IMR-90 (cell line): ENCODE measurements around the gene ADGRV1. TPM values are rescaled to one million over a fixed set of nuclear protein-coding genes. Genes with fewer than 3 reads are reported as not detected.

Experiments used
- ATAC-seq: fragments of 200-7000 bp; cut with Tn5 transposase; 2 replicates; pipeline ENCODE4 v1.9.1; 2020; ENCODE audit warnings: low read depth, mild to moderate bottlenecking, moderate library complexity
- BruUV-seq: library from RNA; stranded (reverse); fragments of 400-500 nt; replicated peaks from 2 replicates; lab custom pipeline; 2021; lab: Mats Ljungman, UMichigan
- CTCF ChIA-PET: fragments of 300-600 bp; formaldehyde crosslinking; extraction: SDS; loops from one replicate; lab custom pipeline; 2021; ENCODE audit warnings: antibody characterized with exemption; lab: Yijun Ruan, JAX
- POLR2A ChIA-PET: fragments of 300-600 bp; sonication (Branson Sonifier 250); formaldehyde crosslinking; loops from one replicate; lab custom pipeline; 2022; ENCODE audit warnings: antibody characterized with exemption; ENCODE audit not compliant: unreplicated experiment; lab: Charles Lee
- DNase-seq: peaks from one replicate; pipeline ENCODE4 v3.0.0; 2013
- H2AFZ ChIP-seq: replicated peaks from 2 replicates; pipeline ENCODE3; 2013; ENCODE audit warnings: low read length, mild to moderate bottlenecking; ENCODE audit not compliant: poor library complexity
- H2AK5ac ChIP-seq: 2 replicates; pipeline ENCODE4 v1.6.1; 2013; ENCODE audit warnings: low read depth, low read length, inconsistent platforms
- H2AK9ac ChIP-seq: replicated peaks from 2 replicates; pipeline ENCODE3; 2013; ENCODE audit warnings: mild to moderate bottlenecking, low read depth, low read length, moderate library complexity; ENCODE audit not compliant: poor library complexity
- H2BK120ac ChIP-seq: 2 replicates; pipeline ENCODE4 v1.6.1; 2013; ENCODE audit warnings: low read depth, low read length, inconsistent platforms
- H2BK15ac ChIP-seq: 3 replicates; pipeline ENCODE4 v1.6.1; 2013; ENCODE audit warnings: low read depth, low read length, inconsistent platforms
- H2BK20ac ChIP-seq: 2 replicates; pipeline ENCODE4 v1.6.1; 2013; ENCODE audit warnings: low read depth, mild to moderate bottlenecking, inconsistent platforms, low read length, moderate library complexity
- H2BK5ac ChIP-seq: 2 replicates; pipeline ENCODE4 v1.6.1; 2013; ENCODE audit warnings: mild to moderate bottlenecking, low read depth, low read length, inconsistent platforms; ENCODE audit not compliant: poor library complexity, severe bottlenecking
- H3K14ac ChIP-seq: replicated peaks from 2 replicates; pipeline ENCODE4 v1.6.1; 2013; ENCODE audit warnings: low read depth, low read length, inconsistent platforms
- H3K18ac ChIP-seq: 2 replicates; pipeline ENCODE4 v1.6.1; 2013; ENCODE audit warnings: low read depth, low read length, control low read depth
- H3K23ac ChIP-seq: 2 replicates; pipeline ENCODE4 v1.6.1; 2013; ENCODE audit warnings: low read depth, low read length, inconsistent platforms
- H3K27ac ChIP-seq: 2 replicates; pipeline ENCODE4 v1.5.1; 2013; ENCODE audit warnings: mild to moderate bottlenecking, control low read depth, low read length; ENCODE audit not compliant: insufficient read depth
- H3K27me3 ChIP-seq: 2 replicates; pipeline ENCODE4 v1.6.1; 2013; ENCODE audit warnings: low read length; ENCODE audit not compliant: control insufficient read depth, insufficient read depth
- H3K36me3 ChIP-seq: 2 replicates; pipeline ENCODE4 v1.6.1; 2013; ENCODE audit warnings: low read length, mixed read lengths; ENCODE audit not compliant: control insufficient read depth, insufficient read depth
- H3K4ac ChIP-seq: 2 replicates; pipeline ENCODE4 v1.6.1; 2013; ENCODE audit warnings: low read depth, low read length, inconsistent platforms
- H3K4me1 ChIP-seq: 2 replicates; pipeline ENCODE4 v1.6.1; 2013; ENCODE audit warnings: low read length, mixed read lengths; ENCODE audit not compliant: control insufficient read depth, insufficient read depth
- H3K4me2 ChIP-seq: 2 replicates; pipeline ENCODE4 v1.6.1; 2013; ENCODE audit warnings: low read depth, mild to moderate bottlenecking, control low read depth, low read length, moderate library complexity
- H3K4me3 ChIP-seq: 2 replicates; pipeline ENCODE4 v1.5.1; 2013; ENCODE audit warnings: low read depth, mild to moderate bottlenecking, control low read depth, low read length, moderate library complexity; ENCODE audit not compliant: insufficient read depth
- H3K56ac ChIP-seq: 2 replicates; pipeline ENCODE4 v1.6.1; 2013; ENCODE audit warnings: low read length, inconsistent platforms; ENCODE audit not compliant: insufficient read depth; ENCODE audit errors: extremely low read depth
- H3K79me1 ChIP-seq, 2 experiments: 2 replicates each; pipeline ENCODE4 v1.6.1; 2013; ENCODE audit warnings: low read length in 2 of 2, inconsistent platforms in 1 of 2, low read depth in 1 of 2
- H3K9ac ChIP-seq: 2 replicates; pipeline ENCODE4 v1.6.1; 2013; ENCODE audit warnings: low read depth, low read length, control low read depth
- H3K9me1 ChIP-seq: 2 replicates; pipeline ENCODE4 v1.6.1; 2013; ENCODE audit warnings: low read length, inconsistent platforms; ENCODE audit not compliant: insufficient read depth
- H3K9me3 ChIP-seq: 2 replicates; pipeline ENCODE4 v1.6.1; 2013; ENCODE audit warnings: low read length; ENCODE audit not compliant: control insufficient read depth, insufficient read depth
- H4K20me1 ChIP-seq: 2 replicates; pipeline ENCODE4 v1.6.1; 2013; ENCODE audit warnings: low read length, inconsistent platforms; ENCODE audit not compliant: insufficient read depth
- H4K5ac ChIP-seq: 2 replicates; pipeline ENCODE4 v1.6.1; 2013; ENCODE audit warnings: mild to moderate bottlenecking, low read depth, low read length, control low read depth
- H4K8ac ChIP-seq, 2 experiments: 2 replicates each; pipeline ENCODE4 v1.6.1; 2013; ENCODE audit warnings: low read depth in 2 of 2, low read length in 2 of 2, control low read depth in 1 of 2, inconsistent platforms in 1 of 2
- H4K91ac ChIP-seq: 2 replicates; pipeline ENCODE4 v1.6.1; 2013; ENCODE audit warnings: low read depth, low read length, inconsistent platforms; ENCODE audit not compliant: insufficient read depth
- BHLHE40 ChIP-seq: fragments of 150-350 bp; IDR thresholded peaks from 2 replicates; pipeline ENCODE4 v1.6.1; 2016; ENCODE audit warnings: mild to moderate bottlenecking, low read depth, low read length
- CEBPB ChIP-seq: IDR thresholded peaks from 2 replicates; pipeline ENCODE4 v1.6.1; 2012; ENCODE audit warnings: low read depth, low read length, improper control_type of control experiment
- CHD1 ChIP-seq: IDR thresholded peaks from 2 replicates; pipeline ENCODE4 v1.6.1; 2012; ENCODE audit warnings: low read depth, low read length, improper control_type of control experiment
- CTCF ChIP-seq: conservative IDR thresholded peaks from 2 replicates; pipeline ENCODE4 v1.5.1; 2012; ENCODE audit warnings: mild to moderate bottlenecking, low read depth, low read length, improper control_type of control experiment
- FOS ChIP-seq: fragments of 150-350 bp; IDR thresholded peaks from 2 replicates; pipeline ENCODE4 v1.6.1; 2016; ENCODE audit warnings: low read depth, low read length
- MAFK ChIP-seq: IDR thresholded peaks from 2 replicates; pipeline ENCODE4 v1.6.1; 2012; ENCODE audit warnings: low read depth, low read length, improper control_type of control experiment
- MAZ ChIP-seq: IDR thresholded peaks from 2 replicates; pipeline ENCODE4 v1.6.1; 2012; ENCODE audit warnings: low read depth, mild to moderate bottlenecking, low read length, improper control_type of control experiment, moderate library complexity, borderline replicate concordance
- MXI1 ChIP-seq: IDR thresholded peaks from 2 replicates; pipeline ENCODE4 v1.6.1; 2012; ENCODE audit warnings: low read depth, mild to moderate bottlenecking, low read length, moderate library complexity, borderline replicate concordance
- NFE2L2 ChIP-seq: fragments of 150-350 bp; IDR thresholded peaks from 2 replicates; pipeline ENCODE4 v1.6.1; 2016; ENCODE audit warnings: low read depth, mild to moderate bottlenecking, low read length
- POLR2A ChIP-seq: IDR thresholded peaks from 2 replicates; pipeline ENCODE4 v1.6.1; 2012; ENCODE audit warnings: mild to moderate bottlenecking, low read depth, low read length
- RAD21 ChIP-seq: IDR thresholded peaks from 2 replicates; pipeline ENCODE4 v1.6.1; 2012; ENCODE audit warnings: low read length, improper control_type of control experiment
- RCOR1 ChIP-seq: IDR thresholded peaks from 2 replicates; pipeline ENCODE4 v1.6.1; 2012; ENCODE audit warnings: mild to moderate bottlenecking, low read length, improper control_type of control experiment; ENCODE audit not compliant: insufficient replicate concordance
- RFX5 ChIP-seq: IDR thresholded peaks from 2 replicates; pipeline ENCODE4 v1.8.0; 2012; ENCODE audit warnings: low read depth, mild to moderate bottlenecking, low read length, moderate library complexity
- SMC3 ChIP-seq: fragments of 150-350 bp; IDR thresholded peaks from 2 replicates; pipeline ENCODE4 v1.6.1; 2016; ENCODE audit warnings: low read depth, mild to moderate bottlenecking, antibody characterized with exemption, low read length, moderate library complexity
- WGBS, 2 experiments: methylation state at CpG; one replicate each; pipeline versions ENCODE4 v1.1.5 to v1.1.7; 2013; ENCODE audit warnings: missing lambda C conversion rate in 2 of 2; ENCODE audit not compliant: insufficient read length in 1 of 2; ENCODE audit errors: extremely low coverage in 2 of 2; 5-methylcytosine and 5-hydroxymethylcytosine counted together
- dilution Hi-C: fragments of 300-500 bp; cut with HindIII; formaldehyde crosslinking; loops from one replicate; pipeline ENCODE4 v1.14.3; 2018; ENCODE audit warnings: low sequenced_read_pairs; ENCODE audit not compliant: unreplicated experiment
- in situ Hi-C: fragments of 300-500 bp; cut with MboI; formaldehyde crosslinking; loops from 3 replicates; pipeline ENCODE4 v1.14.3; 2019; ENCODE audit warnings: low sequenced_read_pairs, inconsistent platforms, mixed read lengths
- intact Hi-C: fragments of 100-400 bp; cut with micrococcal nuclease; formaldehyde crosslinking; loops from 2 replicates; pipeline ENCODE4 v1.10.0; 2022
- polyA plus RNA-seq, 3 experiments: library from polyadenylated mRNA; depleted of rRNA; stranded (reverse); fragments of >200 nt; gene quantifications; 2 replicates each; pipeline ENCODE4 v1.2.3, GENCODE V29; 2012; ENCODE audit warnings: low replicate concordance in 1 of 3
- total RNA-seq: library from RNA; depleted of rRNA; stranded (reverse); fragments of >200 nt; gene quantifications from 2 replicates; pipeline ENCODE4 v1.2.3, GENCODE V29; 2012
- TF ChIP-seq, protein P1 (sequence below): fragments of 150-350 bp; IDR thresholded peaks from 2 replicates; pipeline ENCODE4 v1.6.1; 2017; ENCODE audit warnings: mild to moderate bottlenecking, antibody characterized with exemption, low read length, low read depth
- TF ChIP-seq, protein P2 (sequence below): fragments of 150-350 bp; IDR thresholded peaks from 2 replicates; pipeline ENCODE4 v1.6.1; 2016; ENCODE audit warnings: low read depth, mild to moderate bottlenecking, low read length, moderate library complexity, borderline replicate concordance

ADGRV1 gene
- total and polyA plus RNA-seq, 2 of the 4 experiments (the other 2 are of a cell fraction), result under 0.01 TPM; not detected in 1

- Histone ChIP-seq H3K14ac (no peak overlapping the region), H3K18ac (no peak overlapping the region), H3K56ac (no peak overlapping the region), H3K4ac (no peak overlapping the region), H4K91ac (no peak overlapping the region), H2BK15ac (no peak overlapping the region), H3K4me1 (no peaks in the 10 kb centered on the region), H4K20me1 (no peaks in the 10 kb centered on the region), H3K4me2 (no peak overlapping the region), H4K8ac (no peak overlapping the region), H3K23ac (no peak overlapping the region), H2BK20ac (no peak overlapping the region), H3K27me3 (no peaks in the 10 kb centered on the region), H3K4me3 (no peak overlapping the region), H3K9me1 (no peaks in the 10 kb centered on the region), H3K9ac (no peak overlapping the region), H3K27ac (no peak overlapping the region), H3K79me1 (no peaks in the 10 kb centered on the region), H3K36me3 (no peaks in the 10 kb centered on the region), H4K5ac (no peak overlapping the region), H2AFZ (no peak overlapping the region), H2BK5ac (no peak overlapping the region), H2BK120ac (no peak overlapping the region), H2AK9ac (no peak overlapping the region), H2AK5ac (no peak overlapping the region), H3K9me3 (no peaks in the 10 kb centered on the region)
- dilution Hi-C loops (no loop called here), in situ Hi-C loops (no loop called here), intact Hi-C loops (no loop called here)
- no peak for DNase-seq
- no peak for TF ChIP-seq RAD21
- TF ChIP-seq SMC3, result no peak
- TF ChIP-seq CHD1, result no peak
- no peak for TF ChIP-seq BHLHE40
- TF ChIP-seq, protein P1, sequence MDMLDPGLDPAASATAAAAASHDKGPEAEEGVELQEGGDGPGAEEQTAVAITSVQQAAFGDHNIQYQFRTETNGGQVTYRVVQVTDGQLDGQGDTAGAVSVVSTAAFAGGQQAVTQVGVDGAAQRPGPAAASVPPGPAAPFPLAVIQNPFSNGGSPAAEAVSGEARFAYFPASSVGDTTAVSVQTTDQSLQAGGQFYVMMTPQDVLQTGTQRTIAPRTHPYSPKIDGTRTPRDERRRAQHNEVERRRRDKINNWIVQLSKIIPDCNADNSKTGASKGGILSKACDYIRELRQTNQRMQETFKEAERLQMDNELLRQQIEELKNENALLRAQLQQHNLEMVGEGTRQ, result no peak
- no peak for TF ChIP-seq FOS
- no peak for TF ChIP-seq MAFK
- TF ChIP-seq MAZ, result no peak
- no peak for TF ChIP-seq MXI1
- no peak for TF ChIP-seq CEBPB
- no peak for TF ChIP-seq NFE2L2
- TF ChIP-seq, protein P2, sequence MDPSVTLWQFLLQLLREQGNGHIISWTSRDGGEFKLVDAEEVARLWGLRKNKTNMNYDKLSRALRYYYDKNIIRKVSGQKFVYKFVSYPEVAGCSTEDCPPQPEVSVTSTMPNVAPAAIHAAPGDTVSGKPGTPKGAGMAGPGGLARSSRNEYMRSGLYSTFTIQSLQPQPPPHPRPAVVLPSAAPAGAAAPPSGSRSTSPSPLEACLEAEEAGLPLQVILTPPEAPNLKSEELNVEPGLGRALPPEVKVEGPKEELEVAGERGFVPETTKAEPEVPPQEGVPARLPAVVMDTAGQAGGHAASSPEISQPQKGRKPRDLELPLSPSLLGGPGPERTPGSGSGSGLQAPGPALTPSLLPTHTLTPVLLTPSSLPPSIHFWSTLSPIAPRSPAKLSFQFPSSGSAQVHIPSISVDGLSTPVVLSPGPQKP, result no peak
- no peak for TF ChIP-seq POLR2A
- TF ChIP-seq CTCF, result no peak
- no peak for TF ChIP-seq RCOR1
- TF ChIP-seq RFX5, result no peak
- ChIA-PET POLR2A (no interaction called here), CTCF (no interaction called here)
- no CpG with 5 or more reads among the region's 2 CpGs for WGBS, 2 experiments
- ATAC-seq, result no peak
- no TSS peak for BruUV-seq
These were observed 27.9 kb downstream of the ADGRV1 start for GRCh38 chr5:90586469-90586868.
